H9 (cell line): Measurements from ENCODE around the gene SUFU. TPM values are rescaled to one million over a fixed set of nuclear protein-coding genes. Genes with fewer than 3 reads are reported as not detected.

ENCODE experiments used
- DNase-seq: peaks from one replicate; pipeline ENCODE4 v3.0.0-alpha.2; 2017
- H2AFZ ChIP-seq: one replicate; pipeline ENCODE4 v1.6.1; 2013; ENCODE audit warnings: mild to moderate bottlenecking, low read length, control low read depth, moderate library complexity
- H2AK5ac ChIP-seq: 2 replicates; pipeline ENCODE4 v1.6.1; 2013; ENCODE audit warnings: low read length, control low read depth, mixed read lengths; ENCODE audit not compliant: insufficient read length
- H2BK120ac ChIP-seq: one replicate; pipeline ENCODE4 v1.6.1; 2013; ENCODE audit warnings: low read depth, mild to moderate bottlenecking, low read length, control low read depth, inconsistent platforms; ENCODE audit not compliant: poor library complexity, severe bottlenecking
- H2BK12ac ChIP-seq: 2 replicates; pipeline ENCODE4 v1.6.1; 2013; ENCODE audit warnings: low read length, control low read depth, mixed read lengths, low read depth; ENCODE audit not compliant: insufficient read length
- H2BK15ac ChIP-seq: 2 replicates; pipeline ENCODE4 v1.6.1; 2013; ENCODE audit warnings: low read depth, low read length, control low read depth
- H2BK20ac ChIP-seq: one replicate; pipeline ENCODE4 v1.6.1; 2013; ENCODE audit warnings: low read depth, mild to moderate bottlenecking, low read length, control low read depth, inconsistent platforms; ENCODE audit not compliant: poor library complexity, severe bottlenecking
- H2BK5ac ChIP-seq: 2 replicates; pipeline ENCODE4 v1.6.1; 2013; ENCODE audit warnings: low read length, control low read depth, mixed read lengths; ENCODE audit not compliant: insufficient read length
- H3K14ac ChIP-seq: 2 replicates; pipeline ENCODE4 v1.6.1; 2013; ENCODE audit warnings: low read length, control low read depth; ENCODE audit not compliant: insufficient read depth
- H3K18ac ChIP-seq: 2 replicates; pipeline ENCODE4 v1.6.1; 2013; ENCODE audit warnings: low read depth, mild to moderate bottlenecking, mixed read lengths, low read length, control low read depth; ENCODE audit not compliant: insufficient read length
- H3K23ac ChIP-seq: 2 replicates; pipeline ENCODE4 v1.6.1; 2013; ENCODE audit warnings: low read length, control low read depth, mixed read lengths, low read depth; ENCODE audit not compliant: insufficient read length
- H3K23me2 ChIP-seq: 2 replicates; pipeline ENCODE4 v1.6.1; 2013; ENCODE audit warnings: low read depth, mild to moderate bottlenecking, mixed read lengths, low read length, control low read depth; ENCODE audit not compliant: insufficient read length, poor library complexity, severe bottlenecking
- H3K27ac ChIP-seq: 2 replicates; pipeline ENCODE4 v1.5.1; 2013; ENCODE audit warnings: low read length, control low read depth, mixed read lengths, low read depth; ENCODE audit not compliant: insufficient read length
- H3K27me3 ChIP-seq: 2 replicates; pipeline ENCODE4 v1.6.1; 2013; ENCODE audit warnings: low read length, control low read depth, inconsistent platforms; ENCODE audit not compliant: insufficient read depth
- H3K4ac ChIP-seq: 2 replicates; pipeline ENCODE4 v1.6.1; 2013; ENCODE audit warnings: low read depth, mild to moderate bottlenecking, control low read depth, inconsistent platforms, low read length, moderate library complexity
- H3K4me1 ChIP-seq: 2 replicates; pipeline ENCODE4 v1.6.1; 2013; ENCODE audit warnings: low read length, control low read depth, inconsistent platforms; ENCODE audit not compliant: insufficient read depth
- H3K4me2 ChIP-seq: 2 replicates; pipeline ENCODE4 v1.6.1; 2013; ENCODE audit warnings: low read length, control low read depth, mixed read lengths; ENCODE audit not compliant: insufficient read length, insufficient read depth
- H3K56ac ChIP-seq: 2 replicates; pipeline ENCODE4 v1.6.1; 2013; ENCODE audit warnings: low read depth, mild to moderate bottlenecking, mixed read lengths, low read length, control low read depth; ENCODE audit not compliant: insufficient read length
- H3K79me1 ChIP-seq: 2 replicates; pipeline ENCODE4 v1.6.1; 2013; ENCODE audit warnings: low read depth, mild to moderate bottlenecking, moderate library complexity, low read length, control low read depth, inconsistent platforms; ENCODE audit not compliant: insufficient read depth, poor library complexity, severe bottlenecking
- H3K79me2 ChIP-seq: 2 replicates; pipeline ENCODE4 v1.6.1; 2013; ENCODE audit warnings: low read length, control low read depth, inconsistent platforms; ENCODE audit not compliant: insufficient read depth
- H3K9ac ChIP-seq: 2 replicates; pipeline ENCODE4 v1.6.1; 2013; ENCODE audit warnings: low read length, control low read depth, mixed read lengths; ENCODE audit not compliant: insufficient read length; ENCODE audit errors: extremely low read depth
- H3K9me3 ChIP-seq: one replicate; pipeline ENCODE4 v1.6.1; 2013; ENCODE audit warnings: low read depth, low read length, inconsistent platforms; ENCODE audit not compliant: control insufficient read depth
- H3T11ph ChIP-seq: one replicate; pipeline ENCODE4 v1.6.1; 2013; ENCODE audit warnings: mild to moderate bottlenecking, low read length, control low read depth, inconsistent platforms
- H4K20me1 ChIP-seq: one replicate; pipeline ENCODE4 v1.6.1; 2013; ENCODE audit not compliant: control insufficient read depth, insufficient read length, insufficient read depth
- H4K5ac ChIP-seq: 2 replicates; pipeline ENCODE4 v1.6.1; 2013; ENCODE audit warnings: low read depth, mild to moderate bottlenecking, mixed read lengths, low read length, control low read depth; ENCODE audit not compliant: insufficient read length
- H4K8ac ChIP-seq: replicated peaks from 2 replicates; pipeline ENCODE4 v1.6.1; 2013; ENCODE audit warnings: low read length, control low read depth, mixed read lengths, low read depth; ENCODE audit not compliant: insufficient read length
- H4K91ac ChIP-seq: 2 replicates; pipeline ENCODE4 v1.6.1; 2013; ENCODE audit warnings: low read depth, mild to moderate bottlenecking, moderate library complexity, mixed read lengths, low read length, control low read depth; ENCODE audit not compliant: insufficient read length
- H3K27ac Mint-ChIP-seq, 3 experiments: 2 replicates in 2 of 3; 3 replicates in 1 of 3; pipeline ENCODE4 v1.8.0; 2020 to 2021; ENCODE audit warnings: mixed read lengths in 3 of 3, mild to moderate bottlenecking in 1 of 3, moderate library complexity in 1 of 3
- H3K27me3 Mint-ChIP-seq: 2 replicates; pipeline ENCODE4 v1.8.0; 2021; ENCODE audit warnings: low read depth, mild to moderate bottlenecking, moderate library complexity, mixed read lengths
- H3K36me3 Mint-ChIP-seq, 3 experiments: 2 replicates in 2 of 3; 3 replicates in 1 of 3; pipeline ENCODE4 v1.8.0; 2020 to 2021; ENCODE audit warnings: low read depth in 3 of 3, mixed read lengths in 3 of 3; ENCODE audit not compliant: insufficient read depth in 1 of 3
- H3K4me1 Mint-ChIP-seq, 2 experiments: 2 replicates each; pipeline ENCODE4 v1.8.0; 2020; ENCODE audit warnings: mixed read lengths in 2 of 2
- H3K4me3 Mint-ChIP-seq, 2 experiments: 2 replicates in 1 of 2; 3 replicates in 1 of 2; pipeline ENCODE4 v1.8.0; 2020 to 2021; ENCODE audit warnings: mild to moderate bottlenecking in 2 of 2, mixed read lengths in 2 of 2, moderate library complexity in 1 of 2
- H3K9me3 Mint-ChIP-seq, 2 experiments: 2 replicates in 1 of 2; 3 replicates in 1 of 2; pipeline ENCODE4 v1.8.0; 2020; ENCODE audit warnings: mild to moderate bottlenecking in 2 of 2, mixed read lengths in 2 of 2, moderate library complexity in 1 of 2
- CTCF ChIP-seq: fragments of 200-600 bp; sonication (generic); conservative IDR thresholded peaks from 3 replicates; pipeline ENCODE4 v1.8.0; 2021; ENCODE audit warnings: antibody characterized with exemption, mild to moderate bottlenecking
- WGBS: extraction: QIAGEN DNeasy Blood & Tissue Kit; methylation state at CpG from one replicate; pipeline ENCODE4 v1.1.7; 2013; ENCODE audit warnings: missing lambda C conversion rate, low lambda C conversion rate, mixed read lengths; ENCODE audit not compliant: insufficient read length; ENCODE audit errors: extremely low coverage; 5-methylcytosine and 5-hydroxymethylcytosine counted together
- total RNA-seq: library from RNA; stranded (reverse); gene quantifications from 2 replicates; pipeline ENCODE4 v1.2.1, GENCODE V29; 2021

The SUFU gene
- total RNA-seq, 1 experiment from 2014 or later, result 9.5 TPM

DNA sequence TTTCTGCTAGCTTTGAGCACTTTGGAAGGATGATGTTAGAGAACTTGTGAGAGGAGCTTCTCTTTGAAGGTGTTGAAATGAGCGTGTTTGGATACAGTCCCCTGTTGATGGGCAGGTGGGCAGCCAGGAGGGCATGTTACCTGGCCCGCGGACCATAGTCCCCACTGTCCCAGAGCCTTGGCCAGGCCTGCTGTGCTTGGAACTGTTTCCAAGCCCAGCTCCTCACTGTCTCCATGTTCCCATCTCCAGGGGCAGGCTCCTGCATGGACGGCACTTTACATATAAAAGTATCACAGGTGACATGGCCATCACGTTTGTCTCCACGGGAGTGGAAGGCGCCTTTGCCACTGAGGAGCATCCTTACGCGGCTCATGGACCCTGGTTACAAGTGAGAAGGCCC is 113.3 kb downstream of the SUFU start:
- Mint-ChIP-seq H3K9me3 (no peaks in the 10 kb centered on the region), H3K4me3 (no peak overlapping the region; a peak in 1 of 5 replicates), H3K27me3 (no peaks in the 10 kb centered on the region), H3K36me3 (peaks cover 3 to 8% (median 8%) of the 10 kb centered on the region in 3 experiments; a peak in 5 of 7 replicates), H3K27ac (no peak overlapping the region; a peak in 2 of 7 replicates), H3K4me1 (peaks cover 19 to 34% of the 10 kb centered on the region in 2 experiments)
- Histone ChIP-seq H4K8ac (no peak overlapping the region), H3K4ac (no peak overlapping the region), H4K5ac (no peak overlapping the region), H2BK20ac (no peak overlapping the region), H3K14ac (no peak overlapping the region), H3K9me3 (no peaks in the 10 kb centered on the region), H3K79me2 (no peaks in the 10 kb centered on the region), H3K18ac (no peak overlapping the region), H3K56ac (no peak overlapping the region), H3K4me1 (no peaks in the 10 kb centered on the region), H2BK12ac (no peak overlapping the region), H2BK120ac (no peak overlapping the region), H3K23ac (no peak overlapping the region), H3K27me3 (no peaks in the 10 kb centered on the region), H2BK5ac (no peak overlapping the region), H3K23me2 (no peaks in the 10 kb centered on the region), H3K4me2 (no peak overlapping the region), H4K20me1 (no peaks in the 10 kb centered on the region), H3T11ph (no peak overlapping the region), H2AK5ac (no peak overlapping the region), H3K9ac (no peak overlapping the region), H4K91ac (no peak overlapping the region), H3K27ac (no peak overlapping the region), H2BK15ac (no peak overlapping the region), H3K79me1 (no peaks in the 10 kb centered on the region), H2AFZ (no peak overlapping the region)
- TF ChIP-seq CTCF, result no peak
- WGBS, result no CpG with 5 or more reads among the region's 9 CpGs
- DNase-seq, result no peak
